ENCODE results near the gene MAP6D1. TPM values are rescaled to one million over a fixed set of nuclear protein-coding genes. Genes with fewer than 3 reads are reported as not detected.
A peak's percentile ranks its signal among the peaks of the same experiment; 100 is the strongest.

MAP6D1 gene
- total and polyA plus RNA-seq, 9 of the 15 experiments (the other 6 are each of a cell fraction or from before 2014, with no cell fraction given): 0.16 to 1.5 (median 0.44) TPM; not detected in 3

- FAIRE-seq: no peak
Measured at GRCh38 chr3:183873914-183874313, 48.5 kb upstream of the MAP6D1 start.

More at GRCh38 chr3:183873914-183874313, 48.5 kb upstream of the MAP6D1 start:
- POLR2A ChIA-PET: interaction anchor here (0.7 to 3.2 kb wide), 2 partner anchors 11 to 1629 kb away, joined by 3 to 15 read pairs; partner anchors contain the start of gene PARL
- Histone ChIP-seq H3K27ac (ENCODE audit: extremely low read depth, low read depth, low read length) (no peak overlapping the region), H3K79me2 (ENCODE audit: control insufficient read depth, insufficient read depth, low read length) (peaks cover 72% of the 10 kb centered on the region), H3K27me3 (ENCODE audit: control insufficient read depth in 2 of 2, insufficient read depth in 2 of 2, low read length in 2 of 2) (no peaks in the 10 kb centered on the region), H3K9ac (ENCODE audit: insufficient read depth in 1 of 2, low read depth in 2 of 2, low read length in 2 of 2) (no peak overlapping the region), H3K4me2 (ENCODE audit: insufficient read depth, low read length) (no peak overlapping the region), H3K4me3 (no peak overlapping the region), H4K20me1 (replicated peaks; ENCODE audit: control insufficient read depth, insufficient read depth, low read length) (peaks cover 13% of the 10 kb centered on the region), H3K9me1 (ENCODE audit: control insufficient read depth, insufficient read depth, low read length) (peaks cover 15% of the 10 kb centered on the region), H3K9me3 (replicated peaks; ENCODE audit: control insufficient read depth, insufficient read depth, low read depth, low read length) (no peaks in the 10 kb centered on the region), H2AFZ (ENCODE audit: low read depth, low read length) (no peak overlapping the region), H3K4me1 (replicated peaks in 1 of 2; ENCODE audit: control insufficient read depth in 2 of 2, insufficient read depth in 2 of 2, low read length in 2 of 2) (peaks cover 8 to 17% of the 10 kb centered on the region in 2 experiments), H3K36me3 (ENCODE audit: control insufficient read depth, insufficient read depth, low read length) (peaks cover 33% of the 10 kb centered on the region; the same call in 2 of the 3 replicates)
- no TSS peak for BruUV-seq (replicated peaks)
- in situ Hi-C loops (cut with MboI) (no loop called here), intact Hi-C loops (cut with micrococcal nuclease) (no loop called here)
- CTCF ChIA-PET (ENCODE audit: low intra/inter-chr PET ratio): no interaction called here
- 56% methylated on average over 3 of the region's 3 CpGs for WGBS (ENCODE audit: insufficient coverage, low coverage, missing lambda C conversion rate)
- no peak; the same call in 2 of the 3 replicates for ATAC-seq
- peak in 1 of 4 experiments; percentile 12 for DNase-seq (ENCODE audit: extremely low read depth in 1 of 4, low spot score in 3 of 4)
- TF ChIP-seq ZNF280B (CRISPR knock-in tag; IDR thresholded peaks at IDR 0.05) (no peak), TCF3 (CRISPR knock-in tag; IDR thresholded peaks at IDR 0.05) (no peak), CBFA2T3 (IDR thresholded peaks at IDR 0.05) (0 out of 2 replicates have a peak, but pooled peaks have one; percentile 3), BRF2 (IDR thresholded peaks at IDR 0.05; ENCODE audit: borderline replicate concordance, insufficient read depth, insufficient read length) (no peak), ATF3 (IDR thresholded peaks at IDR 0.05) (no peak), ATF3 (CRISPR knock-in tag; conservative IDR thresholded peaks at IDR 0.05) (no peak), TFAP4 (CRISPR knock-in tag; IDR thresholded peaks at IDR 0.05; ENCODE audit: borderline replicate concordance) (no peak), POLR2AphosphoS2 (IDR thresholded peaks at IDR 0.05; ENCODE audit: low read length) (no peak)
